ENCODE data around the gene MAP2K4.

MAP2K4 gene

DNA sequence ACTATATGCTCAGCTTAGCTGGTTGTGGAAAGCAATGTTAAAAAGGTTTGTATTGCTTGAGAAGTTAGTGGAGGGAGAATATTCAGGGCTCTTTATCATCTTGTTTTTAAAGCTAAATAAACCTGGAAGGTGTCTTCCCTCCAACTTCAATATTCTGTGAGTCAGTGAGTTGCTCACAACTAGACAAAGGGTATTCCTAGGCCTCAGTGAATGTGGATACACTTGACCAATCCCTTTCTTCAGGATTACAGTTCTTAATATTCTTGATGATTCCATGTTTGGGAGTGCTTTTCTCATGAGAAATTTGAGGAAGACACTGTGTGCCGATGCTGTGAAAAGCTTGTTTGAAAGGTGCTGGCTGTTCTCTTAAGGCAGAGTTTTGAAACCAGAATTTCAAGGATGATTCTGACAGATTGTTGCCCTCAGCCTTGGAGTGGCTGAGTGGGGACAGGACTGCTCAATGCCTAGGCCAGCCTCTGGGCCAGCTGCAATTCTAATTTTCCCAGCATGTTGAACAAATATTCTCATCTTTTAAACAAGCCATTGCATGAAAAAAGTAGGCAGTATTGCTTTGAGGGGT, 30.1 kb downstream of the MAP2K4 start:
- DNase-seq (ENCODE audit: low spot score) (no peak), ATAC-seq (ENCODE audit: low read depth) (no peak)
- Histone ChIP-seq H3K4me3 (ENCODE audit: severe bottlenecking) (no peak overlapping the region), H3K36me3 (ENCODE audit: low read depth) (peaks cover 14% of the 10 kb centered on the region), H3K9me3 (ENCODE audit: severe bottlenecking) (no peaks in the 10 kb centered on the region), H3K27ac (ENCODE audit: poor library complexity, severe bottlenecking) (no peak overlapping the region), H3K4me1 (ENCODE audit: insufficient read depth, poor library complexity, severe bottlenecking) (peaks cover 3% of the 10 kb centered on the region), H3K27me3 (ENCODE audit: insufficient read depth, poor library complexity, severe bottlenecking) (no peaks in the 10 kb centered on the region)
- TF ChIP-seq, protein P1, sequence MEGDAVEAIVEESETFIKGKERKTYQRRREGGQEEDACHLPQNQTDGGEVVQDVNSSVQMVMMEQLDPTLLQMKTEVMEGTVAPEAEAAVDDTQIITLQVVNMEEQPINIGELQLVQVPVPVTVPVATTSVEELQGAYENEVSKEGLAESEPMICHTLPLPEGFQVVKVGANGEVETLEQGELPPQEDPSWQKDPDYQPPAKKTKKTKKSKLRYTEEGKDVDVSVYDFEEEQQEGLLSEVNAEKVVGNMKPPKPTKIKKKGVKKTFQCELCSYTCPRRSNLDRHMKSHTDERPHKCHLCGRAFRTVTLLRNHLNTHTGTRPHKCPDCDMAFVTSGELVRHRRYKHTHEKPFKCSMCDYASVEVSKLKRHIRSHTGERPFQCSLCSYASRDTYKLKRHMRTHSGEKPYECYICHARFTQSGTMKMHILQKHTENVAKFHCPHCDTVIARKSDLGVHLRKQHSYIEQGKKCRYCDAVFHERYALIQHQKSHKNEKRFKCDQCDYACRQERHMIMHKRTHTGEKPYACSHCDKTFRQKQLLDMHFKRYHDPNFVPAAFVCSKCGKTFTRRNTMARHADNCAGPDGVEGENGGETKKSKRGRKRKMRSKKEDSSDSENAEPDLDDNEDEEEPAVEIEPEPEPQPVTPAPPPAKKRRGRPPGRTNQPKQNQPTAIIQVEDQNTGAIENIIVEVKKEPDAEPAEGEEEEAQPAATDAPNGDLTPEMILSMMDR (IDR thresholded peaks at IDR 0.05; ENCODE audit: poor library complexity, severe bottlenecking) = no peak

DNA sequence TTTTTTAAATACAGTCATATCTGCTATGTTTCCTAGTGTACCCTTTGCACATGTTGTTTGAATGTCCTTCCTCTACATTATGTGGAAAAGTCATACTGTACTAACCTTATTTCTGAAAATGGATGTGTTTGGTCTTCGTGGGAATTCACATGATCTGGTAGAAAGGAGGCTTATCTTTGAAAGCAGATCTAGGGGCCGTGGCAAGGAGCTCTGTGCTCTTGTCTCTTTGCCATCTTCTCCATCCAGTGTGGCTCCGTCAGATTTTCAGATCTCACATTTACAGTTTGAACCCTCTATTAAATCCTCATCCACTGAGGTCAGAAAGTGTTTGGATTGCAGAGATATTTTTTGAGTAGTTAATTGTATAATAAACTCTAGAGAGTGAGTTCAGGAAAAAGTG, 32.9 kb downstream of the MAP2K4 start:
- Histone ChIP-seq H3K4me1 (ENCODE audit: insufficient read depth, poor library complexity, severe bottlenecking) (peaks cover 3% of the 10 kb centered on the region), H3K4me3 (ENCODE audit: severe bottlenecking) (no peak overlapping the region), H3K27me3 (ENCODE audit: insufficient read depth, poor library complexity, severe bottlenecking) (no peaks in the 10 kb centered on the region), H3K9me3 (ENCODE audit: severe bottlenecking) (no peaks in the 10 kb centered on the region), H3K27ac (ENCODE audit: poor library complexity, severe bottlenecking) (no peak overlapping the region), H3K36me3 (ENCODE audit: low read depth) (peaks cover 17% of the 10 kb centered on the region)
- no peak for DNase-seq (ENCODE audit: low spot score)
- no peak for ATAC-seq (ENCODE audit: low read depth)
- TF ChIP-seq, protein P1 (IDR thresholded peaks at IDR 0.05; ENCODE audit: poor library complexity, severe bottlenecking) = no peak

DNA sequence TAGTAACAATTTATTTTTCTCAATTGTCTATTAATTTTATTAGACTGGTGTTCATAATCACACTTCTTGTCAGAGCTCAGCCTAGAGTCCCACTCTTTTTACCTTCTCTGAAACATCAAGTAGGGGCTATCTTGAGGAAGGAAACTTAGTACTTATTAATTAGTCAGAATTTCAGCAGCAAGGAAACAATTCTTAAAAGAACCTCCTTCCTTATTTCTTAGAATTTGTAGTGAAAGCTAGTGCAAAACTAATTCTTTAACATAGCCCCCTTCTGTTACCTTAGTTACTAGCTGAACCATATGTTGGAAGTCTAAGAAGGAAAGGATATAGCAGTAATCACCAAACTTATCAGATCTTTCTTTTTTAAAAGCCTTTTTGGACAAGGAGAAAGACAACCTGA, 35.2 kb downstream of the MAP2K4 start:
- Histone ChIP-seq H3K27me3 (ENCODE audit: insufficient read depth, poor library complexity, severe bottlenecking) (no peaks in the 10 kb centered on the region), H3K4me3 (ENCODE audit: severe bottlenecking) (no peak overlapping the region), H3K36me3 (ENCODE audit: low read depth) (peaks cover 24% of the 10 kb centered on the region), H3K9me3 (ENCODE audit: severe bottlenecking) (no peaks in the 10 kb centered on the region), H3K4me1 (ENCODE audit: insufficient read depth, poor library complexity, severe bottlenecking) (peaks cover 3% of the 10 kb centered on the region), H3K27ac (ENCODE audit: poor library complexity, severe bottlenecking) (no peak overlapping the region)
- ATAC-seq (ENCODE audit: low read depth) (no peak), DNase-seq (ENCODE audit: low spot score) (no peak)
- TF ChIP-seq, protein P1 (IDR thresholded peaks at IDR 0.05; ENCODE audit: poor library complexity, severe bottlenecking) = no peak

DNA sequence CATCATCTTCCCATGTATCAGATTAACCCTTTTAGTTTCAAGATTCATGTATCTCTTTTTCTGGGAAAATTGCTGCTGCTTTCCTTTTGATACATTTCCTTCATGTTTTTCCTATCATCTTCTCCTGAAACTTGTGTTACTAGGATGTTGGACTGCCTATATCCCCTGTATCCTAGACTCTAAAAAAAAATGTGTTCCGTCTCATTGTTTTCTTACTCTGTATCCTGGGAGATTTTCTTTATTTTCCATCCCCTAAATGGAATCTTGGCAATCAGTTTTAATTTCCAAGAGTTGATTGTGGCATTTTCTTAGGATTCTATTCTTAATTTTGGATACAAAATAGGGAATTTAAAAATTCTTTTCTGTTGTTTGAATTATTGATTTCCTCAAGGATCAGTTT, 36.8 kb downstream of the MAP2K4 start:
- no peak overlapping the region for H3K4me3 ChIP-seq (ENCODE audit: severe bottlenecking)
- H3K36me3 ChIP-seq (ENCODE audit: low read depth) = peaks cover 27% of the 10 kb centered on the region
- H3K27me3 ChIP-seq (ENCODE audit: insufficient read depth, poor library complexity, severe bottlenecking) = no peaks in the 10 kb centered on the region
- ATAC-seq (ENCODE audit: low read depth) = no peak
- H3K9me3 ChIP-seq (ENCODE audit: severe bottlenecking) = no peaks in the 10 kb centered on the region
- TF ChIP-seq, protein P1 (IDR thresholded peaks at IDR 0.05; ENCODE audit: poor library complexity, severe bottlenecking) = no peak
- no peak overlapping the region for H3K27ac ChIP-seq (ENCODE audit: poor library complexity, severe bottlenecking)
- DNase-seq (ENCODE audit: low spot score) = no peak
- H3K4me1 ChIP-seq (ENCODE audit: insufficient read depth, poor library complexity, severe bottlenecking) = peaks cover 3% of the 10 kb centered on the region

DNA sequence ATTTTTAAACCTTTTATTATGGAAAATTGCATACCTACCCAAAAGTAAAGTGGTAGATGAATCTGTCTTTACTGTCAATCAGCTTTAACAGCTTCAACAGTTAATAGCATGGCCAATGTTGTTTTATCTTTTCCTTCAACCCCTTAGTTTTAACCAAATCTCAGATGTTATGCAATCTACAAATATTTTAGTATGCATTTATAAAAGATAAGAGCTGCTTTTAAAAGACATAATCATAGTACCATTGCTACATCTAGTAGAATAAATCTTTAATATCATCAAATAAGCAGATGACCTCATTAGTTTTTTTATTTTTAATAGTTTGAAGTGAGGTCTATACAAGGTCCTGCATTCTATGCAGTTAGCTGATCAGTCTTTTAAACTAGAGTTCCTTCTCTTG, 37.9 kb downstream of the MAP2K4 start:
- TF ChIP-seq, protein P1 (IDR thresholded peaks at IDR 0.05; ENCODE audit: poor library complexity, severe bottlenecking) = no peak
- no peak overlapping the region for H3K27ac ChIP-seq (ENCODE audit: poor library complexity, severe bottlenecking)
- no peaks in the 10 kb centered on the region for H3K9me3 ChIP-seq (ENCODE audit: severe bottlenecking)
- H3K4me1 ChIP-seq (ENCODE audit: insufficient read depth, poor library complexity, severe bottlenecking) = peaks cover 3% of the 10 kb centered on the region
- H3K4me3 ChIP-seq (ENCODE audit: severe bottlenecking) = no peak overlapping the region
- ATAC-seq (ENCODE audit: low read depth) (no peak), DNase-seq (ENCODE audit: low spot score) (no peak)
- peaks cover 28% of the 10 kb centered on the region for H3K36me3 ChIP-seq (ENCODE audit: low read depth)
- H3K27me3 ChIP-seq (ENCODE audit: insufficient read depth, poor library complexity, severe bottlenecking) = no peaks in the 10 kb centered on the region

Measured in RWPE2 (cell line).